Left renal pelvis (tissue), 4 donors: ENCODE measurements around the gene LRATD1. TPM values are rescaled to one million over a fixed set of nuclear protein-coding genes. Genes with fewer than 3 reads are reported as not detected.
"Not testable (repeated sequence)": the region's sequence is repeated elsewhere in the genome, so short reads cannot be mapped to it uniquely, and the experiment has no call there.

ENCODE experiments used
- DNase-seq, 4 donors: peaks; one replicate each; pipeline ENCODE4 v3.0.0-alpha.2; 2013; ENCODE audit warnings: low read depth in 4 of 4, low spot score in 3 of 4
- polyA plus RNA-seq, 4 donors: library from polyadenylated mRNA; unstranded; fragments of 120-200 nt; gene quantifications; one replicate each; pipeline ENCODE4 v1.2.1, GENCODE V29; 2013; ENCODE audit not compliant: insufficient read length in 4 of 4

Gene LRATD1, protein sequence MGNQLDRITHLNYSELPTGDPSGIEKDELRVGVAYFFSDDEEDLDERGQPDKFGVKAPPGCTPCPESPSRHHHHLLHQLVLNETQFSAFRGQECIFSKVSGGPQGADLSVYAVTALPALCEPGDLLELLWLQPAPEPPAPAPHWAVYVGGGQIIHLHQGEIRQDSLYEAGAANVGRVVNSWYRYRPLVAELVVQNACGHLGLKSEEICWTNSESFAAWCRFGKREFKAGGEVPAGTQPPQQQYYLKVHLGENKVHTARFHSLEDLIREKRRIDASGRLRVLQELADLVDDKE
- polyA plus RNA-seq: 10 to 100 TPM; 18.8 to 38.4 (median 22.9) TPM

DNA sequence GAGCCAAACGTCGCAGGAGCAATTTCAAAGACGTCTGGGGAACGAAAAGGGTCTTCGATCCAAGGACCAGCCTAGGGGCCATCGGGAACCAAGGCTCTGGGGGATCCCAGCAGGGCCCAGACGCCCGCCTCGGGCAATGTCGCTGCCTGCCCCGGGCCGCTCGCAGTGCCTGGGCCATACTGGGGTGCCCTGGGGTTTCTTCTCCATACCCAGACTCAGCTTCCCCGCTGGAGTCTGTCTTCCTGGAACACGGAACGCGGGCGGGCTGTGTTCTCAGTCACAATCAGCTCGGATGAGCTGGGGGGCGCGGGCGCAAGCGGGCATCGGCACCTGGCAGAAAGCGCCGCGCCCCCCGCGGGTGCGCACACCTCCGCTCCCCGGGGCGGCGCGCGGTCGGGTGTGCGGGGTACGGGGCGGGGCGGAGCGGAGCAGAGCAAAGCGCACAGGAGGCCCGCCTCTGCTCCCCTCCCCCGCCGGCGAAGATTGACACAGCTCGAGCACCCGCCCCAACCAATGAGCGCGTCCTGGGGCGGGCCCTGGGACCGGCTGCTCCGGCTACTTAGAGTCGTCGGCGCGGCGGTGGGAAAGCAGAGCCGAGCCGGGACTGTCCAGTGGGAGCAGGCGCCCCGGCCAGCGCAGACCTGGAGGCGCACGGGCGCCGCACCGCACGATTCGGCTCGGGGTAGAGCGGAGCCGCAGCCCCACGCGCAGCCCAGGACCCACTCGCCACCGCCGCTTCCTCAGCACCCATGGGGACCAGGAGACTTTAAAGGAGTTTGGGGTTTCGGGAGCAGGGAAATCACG lies at the start of gene LRATD1:
LRATD1 (plus strand) TSS at position 585 of the 804 bp plus-strand sequence. CDS start 1,263 bp downstream, outside the sequence.
- DNase-seq: peak in 3 of 4 donors; percentile 81 to 87 (median 83)

- no peak for DNase-seq
These were observed 49.5 kb upstream of the LRATD1 start for GRCh38 chr2:14583059-14583458.

DNA sequence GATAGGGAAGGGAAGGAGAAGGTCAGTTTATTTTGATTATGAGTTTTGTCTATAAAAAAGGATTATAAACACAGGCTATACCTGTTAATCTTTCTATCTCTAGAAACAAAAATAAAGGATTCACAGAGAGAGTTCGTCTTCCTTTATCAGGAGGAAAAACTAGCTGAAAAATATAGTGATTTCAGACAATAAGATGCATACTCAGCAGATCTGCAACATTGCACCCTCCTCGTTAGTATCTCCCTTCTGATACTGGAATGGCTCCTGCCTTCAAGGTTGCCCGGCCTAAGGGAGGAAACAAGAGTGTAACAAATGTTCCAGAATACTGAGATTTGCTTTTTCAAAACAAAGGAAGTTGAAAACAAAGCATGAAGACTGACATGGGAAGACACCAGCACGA lies 48.7 kb upstream of the LRATD1 start:
- no peak for DNase-seq

DNA sequence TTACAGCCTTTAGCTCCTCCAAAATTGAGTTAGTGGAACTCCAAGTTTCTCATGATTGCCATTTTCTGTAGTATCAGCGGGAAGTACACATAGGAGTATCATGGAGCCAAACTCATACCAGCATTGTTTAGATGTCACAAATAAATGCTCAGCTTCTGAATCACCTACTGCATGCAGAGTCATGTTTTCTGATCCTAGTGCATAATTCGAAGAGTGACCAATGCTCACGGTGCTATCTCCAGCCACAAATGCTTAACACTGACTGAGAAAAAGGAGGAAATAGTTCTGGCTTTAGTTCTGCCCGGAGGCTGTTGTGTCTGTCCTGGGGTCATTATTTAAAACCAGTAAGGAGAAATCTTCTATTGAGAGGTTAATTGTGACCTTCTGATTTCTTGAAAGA lies 45.4 kb upstream of the LRATD1 start:
- no peak for DNase-seq

DNA sequence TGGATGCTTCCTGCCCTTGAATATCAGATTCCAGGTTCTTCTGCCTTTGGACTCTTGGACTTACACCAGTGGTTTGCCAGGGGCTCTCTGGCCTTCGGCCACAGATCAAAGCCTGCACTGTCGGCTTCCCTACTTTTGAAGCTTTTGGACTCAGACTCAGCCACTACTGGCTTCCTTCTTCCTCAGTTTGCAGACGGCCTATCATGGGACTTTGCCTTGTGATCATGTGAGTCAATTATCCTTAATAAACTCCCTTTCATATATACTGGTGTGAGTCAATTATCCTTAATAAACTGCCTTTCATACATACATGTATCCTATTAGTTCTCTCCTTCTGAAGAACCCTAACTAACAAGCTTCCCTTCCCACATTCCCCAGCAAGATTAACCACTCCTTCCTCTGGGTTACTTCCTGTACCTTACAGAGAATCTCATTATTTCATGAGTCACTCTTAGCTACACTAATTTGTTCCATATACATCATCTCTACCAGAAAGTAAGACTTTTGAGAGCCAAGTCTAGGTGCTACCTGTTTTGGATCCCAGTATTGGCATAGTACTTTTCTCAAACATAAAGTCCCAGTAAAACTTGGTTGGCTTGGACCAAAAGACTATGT lies 31.3 kb upstream of the LRATD1 start:
- no peak for DNase-seq

- DNase-seq: no peak
These were observed 30.2 kb upstream of the LRATD1 start for GRCh38 chr2:14602309-14602708.

DNA sequence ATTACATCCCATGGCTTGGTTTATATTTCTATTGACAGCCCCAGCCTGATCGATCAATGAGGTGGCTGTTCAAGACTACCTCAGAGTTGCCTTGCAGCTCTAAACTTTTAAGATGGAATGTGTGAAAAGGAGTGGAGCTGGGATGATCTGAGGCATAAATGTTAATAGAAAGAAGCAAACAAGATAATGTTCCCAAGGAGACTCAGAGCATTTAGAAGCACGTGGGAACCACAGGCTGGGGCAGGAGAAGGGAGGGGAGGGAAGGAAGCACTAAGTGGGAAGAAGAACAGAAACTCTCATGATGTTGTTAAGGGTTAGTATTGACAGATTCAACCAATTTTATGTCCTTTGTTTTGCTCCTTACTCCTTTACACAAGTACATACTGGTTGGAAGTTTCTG lies 28.8 kb upstream of the LRATD1 start:
- no peak for DNase-seq

DNA sequence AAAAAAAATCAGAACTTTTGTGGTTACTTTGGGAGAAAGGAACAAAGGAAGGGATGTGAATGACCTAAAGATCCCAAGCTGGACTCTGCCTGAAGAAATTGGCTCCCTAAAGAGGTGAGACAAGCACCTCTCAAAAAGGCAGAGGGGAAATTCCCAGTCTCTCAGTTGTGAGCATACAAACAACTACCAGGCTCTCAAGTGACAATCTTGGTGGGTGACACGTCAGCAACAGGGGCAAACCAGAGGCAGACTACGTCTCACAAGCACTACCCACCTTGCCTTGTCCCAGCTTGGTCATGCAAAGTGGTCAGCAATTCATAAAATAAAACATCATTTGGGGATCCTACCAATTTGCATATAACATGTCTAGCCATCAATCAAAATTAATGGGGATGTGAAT lies 24.3 kb upstream of the LRATD1 start:
- DNase-seq: no peak

DNA sequence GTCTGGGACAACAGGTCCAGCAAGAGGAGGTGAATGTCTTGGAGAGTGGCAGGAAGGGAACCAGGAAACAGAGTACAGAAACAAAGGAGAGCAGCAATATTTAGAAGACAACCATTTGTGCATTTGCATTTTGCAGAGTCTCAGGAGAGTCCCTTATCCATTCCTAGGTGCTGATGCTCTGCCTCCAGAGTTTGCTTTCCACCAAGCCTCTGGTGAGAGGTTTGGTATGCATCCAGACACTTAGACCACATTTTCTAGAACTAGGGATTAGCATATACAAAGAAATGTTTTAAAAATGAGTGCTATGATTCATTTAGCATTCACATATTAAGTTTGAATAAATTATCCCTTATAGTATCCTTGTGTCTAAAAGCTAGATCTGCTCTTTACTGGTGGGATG lies 18.5 kb upstream of the LRATD1 start:
- DNase-seq: no peak

DNA sequence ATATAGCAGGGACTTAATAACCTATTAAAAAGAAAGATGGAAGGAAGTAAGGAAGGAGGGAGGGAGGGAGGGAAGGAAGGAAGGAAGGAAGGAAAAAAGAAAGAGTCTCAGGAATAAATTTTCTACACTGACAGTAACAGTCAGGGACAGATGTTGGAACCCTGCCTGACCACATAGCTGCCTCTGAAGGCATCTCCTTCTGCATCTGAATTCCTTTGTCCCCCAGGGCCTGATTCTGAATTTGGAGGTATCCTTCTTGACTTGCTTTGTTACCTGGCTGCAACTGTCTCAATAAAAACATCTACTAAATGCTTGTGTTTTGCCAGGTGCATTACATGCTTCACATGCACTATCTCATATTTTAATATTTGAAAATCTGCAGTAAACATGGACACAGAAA lies 17.4 kb upstream of the LRATD1 start:
- no peak for DNase-seq

DNA sequence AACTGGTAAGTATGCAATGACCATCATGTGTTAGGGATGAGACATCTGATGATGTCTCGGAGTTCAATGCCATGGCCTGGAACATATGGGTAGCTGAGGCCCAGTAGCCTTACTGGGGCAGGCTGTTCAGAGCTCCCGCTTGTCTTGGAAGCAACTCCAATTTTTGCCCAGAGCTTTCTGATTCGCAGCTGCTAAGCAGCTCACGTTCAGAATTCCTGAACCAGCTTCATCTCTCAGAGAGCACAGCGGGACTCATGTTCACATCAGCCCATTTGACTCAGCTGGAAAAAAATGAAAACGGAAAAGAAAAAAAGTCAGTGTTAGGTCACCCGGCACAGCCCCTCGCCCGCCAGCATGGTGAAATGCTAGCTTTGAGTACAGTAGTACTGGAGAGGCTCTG lies 16.8 kb upstream of the LRATD1 start:
- no peak for DNase-seq

GRCh38 chr2:14616342-14616741 lies 16.2 kb upstream of the LRATD1 start:
- DNase-seq: no peak

GRCh38 chr2:14616950-14617349 lies 15.6 kb upstream of the LRATD1 start:
- DNase-seq: no peak

DNA sequence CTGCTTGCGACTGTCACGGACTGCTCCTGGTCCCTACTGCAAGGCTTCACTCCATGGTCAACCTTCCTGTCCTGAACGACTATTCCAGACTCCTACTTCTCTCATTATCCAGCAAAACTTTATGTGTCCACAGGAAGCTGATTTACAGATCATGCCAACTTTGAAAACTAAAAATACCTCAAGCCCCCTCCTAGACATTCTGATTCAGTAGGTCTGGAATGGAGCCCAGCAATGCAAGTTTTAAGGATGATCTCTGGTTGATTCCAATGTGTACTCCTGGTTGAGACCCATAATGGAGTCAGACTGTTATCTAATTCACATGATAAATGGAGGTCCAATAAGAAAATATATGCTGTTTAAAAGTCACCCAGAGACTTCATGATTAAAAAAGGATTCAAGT lies 13.1 kb upstream of the LRATD1 start:
- DNase-seq: no peak

GRCh38 chr2:14621114-14621513 lies 11.4 kb upstream of the LRATD1 start:
- no peak for DNase-seq

DNA sequence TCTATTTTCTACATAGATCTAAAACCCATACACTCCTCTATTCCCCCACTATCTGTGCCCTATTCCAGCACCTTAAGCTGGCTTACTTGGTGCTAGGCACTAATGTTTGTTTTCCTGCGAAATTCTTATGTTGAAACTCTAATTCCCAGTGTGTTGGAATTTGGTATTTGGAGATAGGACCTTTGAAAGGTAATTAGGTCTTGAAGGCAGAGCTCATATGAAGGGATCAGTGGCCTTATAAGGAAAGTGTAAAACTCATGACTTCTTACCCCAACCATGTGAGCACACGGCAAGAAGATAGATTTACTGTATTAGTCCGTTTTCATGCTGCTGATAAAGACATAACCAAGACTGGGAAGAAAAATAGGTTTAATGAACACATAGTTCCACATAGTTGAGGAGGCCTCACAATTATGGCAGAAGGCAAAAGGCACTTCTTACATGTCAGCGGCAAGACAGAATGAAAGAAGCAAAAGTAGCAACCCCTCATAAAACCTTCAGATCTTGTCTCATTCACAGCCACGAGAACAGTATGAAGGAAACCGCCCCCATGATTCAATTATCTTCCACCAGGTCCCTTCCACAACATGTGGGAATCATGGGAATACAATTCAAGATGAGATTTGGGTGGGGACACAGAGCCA lies 10.5 kb upstream of the LRATD1 start:
- no peak for DNase-seq

- DNase-seq: not testable (repeated sequence)
These were observed 10.0 kb upstream of the LRATD1 start for GRCh38 chr2:14622550-14622939.

GRCh38 chr2:14623237-14623636 lies 9.3 kb upstream of the LRATD1 start:
- no peak for DNase-seq

DNA sequence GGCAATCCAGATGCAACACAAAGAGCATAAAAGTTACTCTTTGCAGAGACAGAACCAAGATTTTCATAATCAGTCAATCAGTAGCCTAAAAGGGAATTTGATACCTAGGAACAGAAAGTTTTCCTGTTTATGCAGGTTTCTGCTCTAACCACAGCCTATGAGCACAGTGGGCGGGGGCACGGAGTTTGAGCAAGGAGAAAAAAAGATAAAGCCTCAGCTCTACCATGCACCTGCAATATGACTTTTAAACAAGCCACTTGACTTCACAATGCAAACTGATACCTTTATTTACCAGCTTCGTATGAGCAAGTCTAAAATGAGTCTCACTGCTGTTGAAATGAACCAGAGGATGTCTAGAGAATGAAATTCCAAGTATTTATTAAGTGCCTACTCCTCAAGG lies 5.6 kb upstream of the LRATD1 start:
- DNase-seq: no peak

DNA sequence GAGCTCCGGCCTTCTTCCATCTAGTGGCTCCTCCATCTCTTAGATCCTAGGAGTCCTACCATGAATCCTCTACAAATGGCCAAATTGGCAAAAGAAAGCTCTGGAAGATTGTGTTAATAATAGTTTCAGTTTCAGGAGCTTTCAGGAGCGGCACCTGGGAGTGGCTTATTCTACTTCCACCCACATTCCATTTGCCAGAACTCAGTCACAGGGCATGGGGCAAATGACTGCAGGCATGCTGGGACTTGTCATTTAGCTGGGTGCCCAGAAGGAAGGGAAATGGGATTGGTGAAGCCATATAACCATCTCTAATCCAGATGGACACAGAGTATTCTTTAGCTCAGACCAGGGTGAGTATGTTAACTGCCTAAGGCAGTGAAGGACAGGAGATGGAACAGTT lies 3.6 kb upstream of the LRATD1 start:
- DNase-seq: no peak

DNA sequence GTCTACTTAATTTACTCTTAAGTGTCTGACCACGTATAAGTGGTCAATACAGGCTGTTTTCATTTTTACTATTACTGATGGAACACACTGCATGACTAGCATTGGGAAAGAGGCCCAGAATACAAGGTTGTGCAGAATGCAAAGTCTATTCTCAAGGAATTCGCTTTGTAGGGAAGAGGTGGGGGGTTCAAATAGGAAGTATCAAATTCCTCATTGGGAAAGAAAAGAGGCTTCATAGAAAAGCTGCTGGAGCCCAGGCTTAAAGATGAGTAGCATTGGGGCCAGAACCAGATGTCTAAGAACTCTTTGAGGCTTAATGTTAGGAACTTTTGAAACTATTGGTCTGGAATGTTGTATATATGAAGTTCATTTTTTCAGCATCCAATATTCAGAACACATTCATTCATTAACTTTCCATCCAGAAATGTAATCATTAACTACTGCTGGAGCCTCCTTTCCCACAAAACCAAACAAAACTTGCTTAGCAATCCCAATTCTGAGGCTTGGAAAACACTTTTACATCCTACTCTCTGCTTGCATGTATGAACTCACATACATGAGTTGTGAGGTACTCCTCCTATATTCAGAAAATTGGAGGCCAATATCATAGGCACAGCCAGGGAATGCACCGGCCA lies 994 bp upstream of the LRATD1 start:
- DNase-seq: no peak
